Cerebellar cortex (tissue), 1 donor: Measurements from ENCODE around the gene MRPL18.
"Not testable (repeated sequence)": the region's sequence is repeated elsewhere in the genome, so short reads cannot be mapped to it uniquely, and the experiment has no call there.

ENCODE experiments used
- DNase-seq: peaks from one replicate; pipeline ENCODE4 v3.0.0-alpha.2; 2015; ENCODE audit warnings: low spot score

MRPL18 gene

GRCh38 chr6:159817951-159818739, 27.9 kb downstream of the MRPL18 start:
- no peak for DNase-seq

GRCh38 chr6:159819098-159819497, 28.8 kb downstream of the MRPL18 start:
- DNase-seq, result no peak

- no peak for DNase-seq
These were observed 29.8 kb downstream of the MRPL18 start for GRCh38 chr6:159819932-159820640.

- DNase-seq, result no peak
These were observed 30.9 kb downstream of the MRPL18 start for GRCh38 chr6:159821122-159821521.

- no peak for DNase-seq
These were observed 31.5 kb downstream of the MRPL18 start for GRCh38 chr6:159821726-159822125.

- no peak for DNase-seq
These were observed 33.7 kb downstream of the MRPL18 start for GRCh38 chr6:159823953-159824352.

GRCh38 chr6:159824690-159825089, 34.4 kb downstream of the MRPL18 start:
- not testable (repeated sequence) for DNase-seq

- no peak for DNase-seq
These were observed 35.7 kb downstream of the MRPL18 start for GRCh38 chr6:159826004-159826403.

- peak; percentile 40 for DNase-seq
These were observed 36.8 kb downstream of the MRPL18 start for GRCh38 chr6:159826968-159827647.

- DNase-seq, result no peak
These were observed 37.8 kb downstream of the MRPL18 start for GRCh38 chr6:159828074-159828473.

- DNase-seq, result no peak
These were observed 39.3 kb downstream of the MRPL18 start for GRCh38 chr6:159829526-159829925.

GRCh38 chr6:159830501-159831372, 40.5 kb downstream of the MRPL18 start:
- no peak for DNase-seq

- no peak for DNase-seq
These were observed 41.1 kb downstream of the MRPL18 start for GRCh38 chr6:159831373-159831679.

GRCh38 chr6:159832946-159833345, 42.7 kb downstream of the MRPL18 start:
- no peak for DNase-seq

- DNase-seq, result no peak
These were observed 43.3 kb downstream of the MRPL18 start for GRCh38 chr6:159833556-159833955.

- DNase-seq, result no peak
These were observed 43.8 kb downstream of the MRPL18 start for GRCh38 chr6:159833997-159834603.

GRCh38 chr6:159836718-159837490, 46.6 kb downstream of the MRPL18 start:
- DNase-seq, result no peak

GRCh38 chr6:159837511-159837910, 47.2 kb downstream of the MRPL18 start:
- no peak for DNase-seq

GRCh38 chr6:159838020-159838744, 47.9 kb downstream of the MRPL18 start:
- no peak for DNase-seq

- peak; percentile 12 for DNase-seq
These were observed 51.8 kb downstream of the MRPL18 start for GRCh38 chr6:159842035-159842434.
